Peyer's patch (tissue), 4 donors: Measurements from ENCODE around the gene SNED1.

ENCODE experiments used
- POLR2A ChIP-seq, 2 donors: fragments of 450-650 bp; IDR thresholded peaks; one replicate each; pipeline ENCODE4 v1.5.1; 2017; ENCODE audit warnings: antibody characterized with exemption in 2 of 2, mild to moderate bottlenecking in 2 of 2, moderate library complexity in 2 of 2
- TF ChIP-seq, protein P1 (sequence below), 6 experiments: fragments of 450-650 bp in 4 of 6; fragments of 200-600 bp in 2 of 6; sonication (generic) in 1 of 6; IDR thresholded peaks; one replicate each; pipeline ENCODE4 v1.5.1; 2017 to 2019; ENCODE audit warnings: antibody characterized with exemption in 6 of 6, mild to moderate bottlenecking in 3 of 6, moderate library complexity in 1 of 6

DNA sequence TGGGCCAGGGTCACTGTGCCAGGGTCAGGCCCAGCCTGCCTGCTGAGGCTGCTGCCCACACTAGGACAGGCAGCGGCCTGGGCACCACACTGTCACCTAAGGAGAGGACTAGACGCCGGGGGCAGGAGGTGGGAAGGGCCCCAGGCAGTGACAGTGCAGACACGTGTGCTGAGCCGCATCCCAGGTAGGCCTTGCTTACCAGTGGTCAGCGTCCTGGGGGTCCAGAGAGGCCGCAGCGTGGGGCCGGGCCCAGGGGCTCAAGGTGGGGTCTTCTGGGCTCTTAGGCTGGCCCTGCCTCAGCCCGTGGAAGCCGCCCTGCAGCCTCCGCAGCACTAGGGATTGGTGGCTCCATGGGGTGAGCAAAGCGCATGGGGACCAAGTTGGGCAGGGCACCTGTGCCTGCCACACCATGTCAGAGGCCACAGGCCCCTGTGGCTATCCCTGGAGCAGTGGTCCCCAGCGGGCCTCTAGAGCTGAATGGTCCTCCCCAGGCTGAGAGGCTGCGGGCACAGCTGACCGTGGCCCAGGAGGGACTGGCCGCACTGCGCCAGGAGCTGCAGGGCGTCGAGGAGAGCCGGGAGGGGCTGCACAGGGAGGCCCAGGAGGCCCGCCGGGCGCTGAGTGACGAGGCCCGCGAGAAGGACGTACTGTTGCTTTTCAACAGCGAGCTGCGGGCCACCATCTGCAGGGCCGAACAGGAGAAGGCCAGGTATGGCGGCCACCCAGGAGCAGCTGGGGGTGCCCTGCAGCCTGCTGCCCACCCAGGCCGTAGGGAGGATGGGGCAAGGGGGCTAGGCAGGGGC, 35.2 kb upstream of the SNED1 start:
- TF ChIP-seq, protein P1, sequence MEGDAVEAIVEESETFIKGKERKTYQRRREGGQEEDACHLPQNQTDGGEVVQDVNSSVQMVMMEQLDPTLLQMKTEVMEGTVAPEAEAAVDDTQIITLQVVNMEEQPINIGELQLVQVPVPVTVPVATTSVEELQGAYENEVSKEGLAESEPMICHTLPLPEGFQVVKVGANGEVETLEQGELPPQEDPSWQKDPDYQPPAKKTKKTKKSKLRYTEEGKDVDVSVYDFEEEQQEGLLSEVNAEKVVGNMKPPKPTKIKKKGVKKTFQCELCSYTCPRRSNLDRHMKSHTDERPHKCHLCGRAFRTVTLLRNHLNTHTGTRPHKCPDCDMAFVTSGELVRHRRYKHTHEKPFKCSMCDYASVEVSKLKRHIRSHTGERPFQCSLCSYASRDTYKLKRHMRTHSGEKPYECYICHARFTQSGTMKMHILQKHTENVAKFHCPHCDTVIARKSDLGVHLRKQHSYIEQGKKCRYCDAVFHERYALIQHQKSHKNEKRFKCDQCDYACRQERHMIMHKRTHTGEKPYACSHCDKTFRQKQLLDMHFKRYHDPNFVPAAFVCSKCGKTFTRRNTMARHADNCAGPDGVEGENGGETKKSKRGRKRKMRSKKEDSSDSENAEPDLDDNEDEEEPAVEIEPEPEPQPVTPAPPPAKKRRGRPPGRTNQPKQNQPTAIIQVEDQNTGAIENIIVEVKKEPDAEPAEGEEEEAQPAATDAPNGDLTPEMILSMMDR (IDR thresholded peaks at IDR 0.05): no peak
- TF ChIP-seq POLR2A (IDR thresholded peaks at IDR 0.05): no peak
